ACHN (cell line): Measurements from ENCODE around the gene SPARCL1.
"Not testable (repeated sequence)": the region's sequence is repeated elsewhere in the genome, so short reads cannot be mapped to it uniquely, and the experiment has no call there.

Experiments used
- DNase-seq: peaks from one replicate; pipeline ENCODE4 v3.0.0-alpha.2; 2015
- in situ Hi-C: cut with HindIII; loops from 2 replicates; pipeline ENCODE4 v1.10.0; 2017; ENCODE audit warnings: low sequenced_read_pairs, low pct_ligation_motif_present, low pct_unique_long_range_greater_than_20kb

SPARCL1 gene, protein sequence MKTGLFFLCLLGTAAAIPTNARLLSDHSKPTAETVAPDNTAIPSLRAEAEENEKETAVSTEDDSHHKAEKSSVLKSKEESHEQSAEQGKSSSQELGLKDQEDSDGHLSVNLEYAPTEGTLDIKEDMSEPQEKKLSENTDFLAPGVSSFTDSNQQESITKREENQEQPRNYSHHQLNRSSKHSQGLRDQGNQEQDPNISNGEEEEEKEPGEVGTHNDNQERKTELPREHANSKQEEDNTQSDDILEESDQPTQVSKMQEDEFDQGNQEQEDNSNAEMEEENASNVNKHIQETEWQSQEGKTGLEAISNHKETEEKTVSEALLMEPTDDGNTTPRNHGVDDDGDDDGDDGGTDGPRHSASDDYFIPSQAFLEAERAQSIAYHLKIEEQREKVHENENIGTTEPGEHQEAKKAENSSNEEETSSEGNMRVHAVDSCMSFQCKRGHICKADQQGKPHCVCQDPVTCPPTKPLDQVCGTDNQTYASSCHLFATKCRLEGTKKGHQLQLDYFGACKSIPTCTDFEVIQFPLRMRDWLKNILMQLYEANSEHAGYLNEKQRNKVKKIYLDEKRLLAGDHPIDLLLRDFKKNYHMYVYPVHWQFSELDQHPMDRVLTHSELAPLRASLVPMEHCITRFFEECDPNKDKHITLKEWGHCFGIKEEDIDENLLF

GRCh38 chr4:87529187-87529586 lies at the start of gene SPARCL1:
SPARCL1 (minus strand) TSS chr4:87529376; CDS start chr4:87499574, 29,802 bp downstream.
- no peak for DNase-seq
- in situ Hi-C loops: loop anchor here (25.0 kb wide), 1 partner anchor 308 kb away; the partner anchor contains the start of gene MEPE

GRCh38 chr4:87575983-87576382 lies 46.8 kb upstream of the SPARCL1 start:
- in situ Hi-C loops: no loop called here
- DNase-seq: no peak

DNA sequence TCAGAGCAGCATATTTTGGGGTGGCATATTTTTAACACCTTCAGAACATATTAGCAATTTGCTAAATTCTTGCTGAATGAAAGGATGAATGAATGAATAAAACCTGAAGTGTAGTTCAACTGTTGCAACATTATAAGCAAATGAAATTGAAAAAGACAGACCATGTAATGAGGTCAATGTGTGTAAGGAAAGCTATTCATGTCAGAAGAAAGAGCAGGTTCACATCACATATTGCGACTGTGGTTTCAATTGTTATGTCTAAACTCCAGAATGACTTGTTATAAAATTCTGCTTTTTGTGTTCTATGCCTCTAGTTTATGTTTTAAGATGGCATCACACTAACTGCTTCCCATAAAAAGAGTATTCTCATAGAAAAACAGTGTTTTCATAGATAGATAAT lies 46.2 kb upstream of the SPARCL1 start:
- in situ Hi-C loops: no loop called here
- no peak for DNase-seq

DNA sequence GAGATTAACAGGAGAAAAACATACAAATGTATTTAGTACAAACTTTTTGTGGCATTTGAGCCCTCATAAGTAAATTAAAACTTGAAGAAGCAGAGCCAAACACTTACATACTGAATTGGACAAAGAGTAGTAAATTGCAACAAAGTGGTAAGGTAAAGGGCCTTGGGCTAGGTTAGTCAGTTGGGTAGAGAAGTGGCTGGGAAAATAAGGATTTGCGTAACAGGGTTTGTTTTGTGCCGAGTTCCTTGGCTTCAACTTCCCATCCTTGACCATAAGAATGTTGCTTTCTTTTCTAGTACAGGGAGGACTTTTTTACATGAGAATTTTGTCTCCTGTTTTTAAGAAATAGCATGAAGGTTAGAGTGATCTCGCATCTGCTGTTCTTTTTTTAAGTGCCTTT lies 45.8 kb upstream of the SPARCL1 start:
- in situ Hi-C loops: no loop called here
- DNase-seq: no peak

GRCh38 chr4:87574376-87574775 lies 45.2 kb upstream of the SPARCL1 start:
- DNase-seq, in situ Hi-C loops: not testable (repeated sequence)

DNA sequence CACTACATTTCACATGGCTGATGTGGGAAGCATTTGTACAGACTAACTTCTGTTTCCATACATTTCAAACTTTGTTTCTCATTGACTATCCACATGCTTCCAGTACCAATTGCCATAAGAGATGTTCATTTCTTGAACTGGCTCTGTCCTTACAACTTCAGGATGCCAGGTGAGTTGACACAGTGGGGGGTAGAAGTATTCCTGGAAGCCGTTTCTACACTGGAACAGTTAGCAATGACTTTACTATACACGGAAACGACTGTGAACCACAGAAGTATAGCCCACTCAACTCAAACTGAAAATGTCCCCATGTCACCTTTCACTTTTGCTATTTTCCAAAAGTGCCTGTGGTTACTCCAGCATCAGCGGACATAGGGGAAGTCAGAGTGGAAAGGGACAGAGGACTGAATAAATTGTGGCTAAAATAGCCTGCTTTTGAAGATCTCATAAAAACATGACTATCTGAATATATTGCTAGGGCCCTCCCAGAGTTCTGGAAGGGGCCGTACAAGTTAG lies 41.2 kb upstream of the SPARCL1 start:
- DNase-seq: no peak
- in situ Hi-C loops: no loop called here

DNA sequence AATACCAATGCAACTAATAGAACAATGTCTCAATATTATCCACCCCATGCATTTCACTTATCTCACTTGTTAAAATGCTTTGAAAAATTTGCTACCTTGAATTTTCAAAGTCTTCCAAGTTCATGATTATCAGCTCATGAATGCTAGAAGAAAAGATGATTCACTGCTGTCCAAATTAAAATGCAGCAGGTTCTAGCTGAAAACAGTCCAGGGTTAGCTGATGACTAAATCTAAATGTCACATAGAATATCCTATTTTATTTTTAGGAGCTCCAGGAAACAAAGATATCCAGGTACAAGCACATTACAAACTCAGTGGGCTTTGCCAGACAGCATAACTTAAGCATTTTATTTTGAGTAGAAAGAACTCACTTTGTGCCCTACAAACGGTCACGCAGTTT lies 38.0 kb upstream of the SPARCL1 start:
- in situ Hi-C loops: no loop called here
- no peak for DNase-seq

DNA sequence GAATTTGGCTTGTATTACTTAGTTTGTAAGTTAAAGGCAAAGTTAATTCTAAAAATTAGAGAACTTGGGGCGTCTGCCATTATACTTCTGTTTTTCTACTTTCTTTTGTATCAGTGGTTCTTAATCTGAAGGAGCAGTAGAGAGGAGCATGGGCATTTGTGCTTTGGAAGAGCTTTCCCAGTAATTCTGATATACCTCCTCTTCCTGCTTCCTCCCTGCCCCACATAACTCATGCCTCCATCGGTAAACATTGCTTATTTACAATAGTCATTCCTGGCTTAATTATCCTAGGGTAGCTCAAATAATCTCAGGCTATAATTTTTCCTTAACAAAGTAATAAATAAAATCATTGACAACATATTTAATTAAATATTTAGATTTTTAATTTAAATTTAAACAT lies 37.1 kb upstream of the SPARCL1 start:
- in situ Hi-C loops: no loop called here
- DNase-seq: no peak

- in situ Hi-C loops: no loop called here
- DNase-seq: no peak
These were observed 36.6 kb upstream of the SPARCL1 start for GRCh38 chr4:87565746-87566145.

DNA sequence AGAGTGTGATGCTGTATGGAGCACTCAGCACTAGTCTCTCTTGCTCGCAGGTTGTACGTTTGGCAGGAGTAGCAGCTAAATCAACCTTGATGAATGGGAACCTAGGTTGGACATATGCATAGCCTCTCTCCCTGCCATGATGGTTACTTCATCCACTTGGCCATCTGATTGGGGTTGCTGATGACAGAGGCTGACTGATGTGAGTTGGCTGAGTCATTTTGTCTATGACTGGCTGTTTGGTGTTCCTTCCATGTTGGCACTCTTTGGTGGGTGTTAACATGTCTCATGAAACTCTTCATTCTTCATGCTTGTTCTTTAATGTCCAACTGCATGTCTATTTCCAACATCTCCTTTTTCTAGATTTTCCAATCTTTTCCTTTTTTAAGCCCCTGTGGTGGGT lies 31.6 kb upstream of the SPARCL1 start:
- in situ Hi-C loops: no loop called here
- DNase-seq: no peak

DNA sequence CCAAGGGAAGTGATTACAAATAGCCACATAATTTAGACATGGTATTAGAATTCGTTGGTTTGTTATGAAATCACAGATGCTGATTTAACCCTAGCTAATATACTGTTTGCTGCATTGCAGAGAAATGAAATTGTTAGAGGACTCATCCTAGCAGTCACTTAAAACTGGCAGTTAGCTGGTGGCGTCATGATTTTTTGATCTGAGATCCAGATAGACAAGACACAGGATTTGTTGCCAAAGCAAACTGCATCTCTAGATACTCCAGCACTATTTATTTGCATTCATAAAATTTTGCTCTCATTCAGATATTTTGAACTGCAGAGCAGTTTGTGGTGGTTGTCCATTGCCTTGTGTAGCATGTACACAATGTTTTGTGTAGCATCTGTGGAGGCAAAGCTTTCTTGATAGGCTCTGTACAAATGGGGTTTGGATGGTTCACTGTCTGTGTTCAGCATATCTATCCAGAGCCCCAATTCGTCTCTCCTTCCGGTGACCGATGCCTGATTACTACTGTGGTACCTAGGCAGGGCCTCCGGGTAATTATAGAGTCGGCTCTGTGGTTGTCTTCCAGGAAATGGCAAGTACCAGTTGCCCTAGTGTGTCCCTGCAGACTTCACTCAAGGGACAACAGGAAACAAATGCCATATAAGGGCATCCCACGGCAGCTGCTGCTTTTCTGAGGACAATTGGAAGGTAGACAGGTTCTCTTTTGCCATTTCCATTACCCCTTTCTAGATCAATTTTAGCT lies 30.1 kb upstream of the SPARCL1 start:
- no peak for DNase-seq
- in situ Hi-C loops: no loop called here

DNA sequence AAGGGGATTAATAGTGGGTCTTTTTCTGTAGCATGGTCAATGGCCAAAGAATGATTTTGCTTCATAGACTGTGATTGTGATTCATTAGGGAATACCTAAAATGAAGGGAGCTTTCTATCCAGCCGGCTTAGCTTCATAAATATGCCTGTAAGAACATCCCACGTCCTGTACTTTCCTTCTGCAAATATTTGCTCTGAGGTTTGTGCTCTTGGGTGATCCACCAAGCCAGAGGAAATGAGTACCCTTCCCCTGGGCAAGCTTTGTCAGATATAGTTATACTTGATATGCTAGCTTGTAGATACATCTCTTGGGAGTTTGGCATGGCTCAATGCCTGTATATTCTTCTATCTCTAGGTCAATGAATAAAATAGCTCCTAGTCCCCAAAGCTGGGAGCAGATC lies 28.2 kb upstream of the SPARCL1 start:
- in situ Hi-C loops: no loop called here
- no peak for DNase-seq

DNA sequence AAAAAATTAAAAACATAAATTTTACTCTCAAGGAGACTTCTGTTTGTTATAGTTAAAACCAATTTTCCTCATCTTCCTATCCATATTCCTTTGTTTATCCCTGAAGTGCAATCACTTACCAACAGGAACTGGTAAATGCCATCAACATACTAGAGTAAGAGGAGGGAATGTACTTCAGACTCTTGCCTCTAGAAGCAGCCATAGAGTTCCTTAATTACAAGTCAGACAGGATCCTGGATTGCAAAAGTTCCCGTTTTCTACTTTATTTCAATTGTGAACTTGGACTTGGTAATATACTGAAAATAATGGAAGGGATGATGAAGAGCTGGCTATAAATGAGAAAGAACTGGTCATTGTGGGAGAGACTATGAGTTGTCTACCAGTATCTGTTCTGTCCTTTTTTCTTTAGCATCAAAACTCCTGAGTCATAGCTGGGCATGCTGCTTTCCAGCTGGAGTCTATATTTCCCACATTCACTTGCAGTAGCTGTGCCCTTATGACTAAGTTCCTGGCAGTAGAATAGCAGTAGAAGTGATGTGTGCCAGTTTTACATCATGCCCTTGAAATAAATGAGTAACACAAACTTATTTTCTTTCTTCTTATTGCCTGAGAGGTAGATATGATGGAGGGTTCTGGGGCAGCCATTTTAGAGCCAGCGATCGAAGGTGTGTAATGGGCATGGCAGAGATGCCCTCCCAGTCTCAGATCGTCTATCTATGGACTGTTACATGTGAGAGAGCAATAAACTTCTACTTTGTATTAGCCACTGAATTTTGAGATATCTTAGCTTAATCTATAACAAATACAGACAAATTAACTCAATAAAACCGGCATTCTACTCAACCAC lies 26.8 kb upstream of the SPARCL1 start:
- peak; percentile 55 for DNase-seq
- in situ Hi-C loops: no loop called here

DNA sequence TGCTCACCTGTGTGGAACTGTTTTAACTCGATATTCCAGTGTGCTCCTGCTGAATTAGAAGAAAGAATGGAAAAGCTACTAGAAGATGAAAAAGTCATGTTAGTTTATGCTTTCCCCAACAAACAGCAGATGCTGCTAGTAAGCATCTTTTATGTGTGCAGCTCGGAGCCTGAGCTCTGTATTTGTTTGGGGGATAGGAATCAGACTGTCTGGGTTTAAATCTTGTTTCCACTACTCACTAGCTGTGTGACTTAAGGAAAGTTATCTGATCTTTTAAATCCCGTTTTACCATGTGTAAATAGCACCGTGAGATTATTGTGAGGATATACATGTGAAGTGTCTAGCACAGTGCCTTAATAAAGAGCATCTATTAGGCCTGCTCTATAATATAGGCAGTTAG lies 24.0 kb upstream of the SPARCL1 start:
- DNase-seq: no peak
- in situ Hi-C loops: no loop called here

- DNase-seq: no peak
- in situ Hi-C loops: no loop called here
These were observed 22.2 kb upstream of the SPARCL1 start for GRCh38 chr4:87551361-87551760.

DNA sequence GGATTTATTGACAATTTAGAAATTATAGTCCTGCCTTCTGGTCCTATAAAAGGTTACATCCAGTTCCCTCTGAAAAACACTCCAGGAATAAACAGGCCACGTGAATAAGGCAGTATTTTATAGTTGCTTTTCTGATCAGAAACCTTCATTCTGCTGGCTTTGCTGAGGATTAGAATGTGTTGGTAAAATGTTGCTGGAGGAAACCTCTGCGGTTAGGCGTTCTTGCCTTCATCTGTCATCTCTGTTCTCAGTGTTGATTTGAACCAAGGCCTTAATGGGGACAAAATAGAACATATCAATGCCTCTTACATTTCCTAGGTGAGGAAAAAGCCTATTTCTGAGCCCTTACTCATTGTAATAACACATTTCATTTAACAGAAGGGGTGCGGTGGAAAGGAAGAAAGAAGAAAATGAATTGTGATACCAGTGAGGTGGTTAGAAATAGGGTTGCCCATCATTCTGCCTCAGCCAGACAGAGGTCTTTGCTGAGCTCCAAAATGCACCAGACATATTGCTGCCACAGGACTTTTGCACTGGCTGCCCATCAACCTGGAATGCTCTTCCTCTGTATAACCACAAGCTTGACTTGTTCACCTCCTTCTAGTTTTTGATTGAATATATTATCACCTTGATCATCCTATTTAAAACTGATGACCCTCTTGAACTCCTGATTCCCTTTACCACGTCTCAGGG lies 18.0 kb upstream of the SPARCL1 start:
- in situ Hi-C loops: loop anchor here (25.0 kb wide), 1 partner anchor 290 kb away; the partner anchor contains the start of gene MEPE
- no peak for DNase-seq

DNA sequence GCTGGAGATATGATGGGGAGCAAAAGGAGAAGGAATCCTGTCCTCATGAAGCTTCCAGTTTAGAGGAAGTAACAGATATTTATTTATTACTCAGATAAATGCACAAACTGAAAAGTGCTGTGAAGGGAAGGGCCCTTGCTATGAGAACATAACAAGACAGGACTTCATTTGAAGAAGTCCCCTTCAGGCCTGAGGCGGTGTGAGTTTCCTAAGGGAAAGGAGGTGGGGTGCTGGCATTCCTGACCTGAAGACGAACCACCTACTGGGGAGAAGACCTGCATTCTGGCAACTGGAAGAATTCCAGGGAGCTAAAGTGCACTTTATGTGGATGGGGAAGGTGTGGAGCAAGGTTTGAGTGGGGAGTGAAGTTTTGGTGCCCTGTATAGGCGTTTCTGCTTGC lies 15.9 kb upstream of the SPARCL1 start:
- DNase-seq: no peak
- in situ Hi-C loops: loop anchor here (25.0 kb wide), 1 partner anchor 292 kb away; the partner anchor contains the start of gene MEPE
